Measurements from ENCODE around the gene PROX1.

DNA sequence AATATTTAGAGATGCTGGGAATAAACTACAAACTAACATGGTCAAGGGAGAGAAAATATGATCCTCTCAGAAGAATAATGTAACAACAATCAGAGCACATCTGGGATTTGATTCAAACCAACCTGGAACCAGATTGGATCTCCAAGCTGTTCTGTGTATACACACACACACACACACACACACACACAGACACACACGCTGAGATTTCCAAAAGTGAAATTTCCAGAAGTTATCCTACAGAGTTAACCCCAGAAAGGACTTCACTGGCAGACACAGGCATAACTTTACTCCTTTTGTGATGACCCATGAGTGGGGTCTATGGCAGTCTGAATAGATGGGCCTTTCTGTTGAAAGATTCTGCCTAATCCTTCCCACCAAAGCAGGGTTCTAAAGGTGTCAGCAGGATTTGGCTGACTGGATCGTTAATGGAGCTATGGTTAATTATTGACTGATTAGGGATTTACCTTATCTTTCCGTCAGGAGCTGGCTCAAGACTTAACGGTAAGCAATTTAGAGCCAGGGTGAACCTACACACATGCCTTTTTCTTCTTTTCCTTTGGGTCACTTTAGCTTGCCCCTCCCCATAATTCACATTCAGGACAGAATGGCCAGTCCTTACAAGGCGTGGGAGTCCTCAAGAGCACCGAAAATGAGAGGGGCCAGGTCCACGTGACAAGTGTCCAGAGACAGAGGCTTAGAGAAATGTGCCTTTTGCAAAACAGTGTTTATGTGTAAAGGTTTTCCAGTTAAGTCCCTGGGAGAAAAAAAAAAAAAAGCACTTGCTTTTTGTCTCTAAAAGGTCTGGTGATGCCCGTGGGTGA, 10.9 kb upstream of the PROX1 start:
- TF ChIP-seq, protein P1, sequence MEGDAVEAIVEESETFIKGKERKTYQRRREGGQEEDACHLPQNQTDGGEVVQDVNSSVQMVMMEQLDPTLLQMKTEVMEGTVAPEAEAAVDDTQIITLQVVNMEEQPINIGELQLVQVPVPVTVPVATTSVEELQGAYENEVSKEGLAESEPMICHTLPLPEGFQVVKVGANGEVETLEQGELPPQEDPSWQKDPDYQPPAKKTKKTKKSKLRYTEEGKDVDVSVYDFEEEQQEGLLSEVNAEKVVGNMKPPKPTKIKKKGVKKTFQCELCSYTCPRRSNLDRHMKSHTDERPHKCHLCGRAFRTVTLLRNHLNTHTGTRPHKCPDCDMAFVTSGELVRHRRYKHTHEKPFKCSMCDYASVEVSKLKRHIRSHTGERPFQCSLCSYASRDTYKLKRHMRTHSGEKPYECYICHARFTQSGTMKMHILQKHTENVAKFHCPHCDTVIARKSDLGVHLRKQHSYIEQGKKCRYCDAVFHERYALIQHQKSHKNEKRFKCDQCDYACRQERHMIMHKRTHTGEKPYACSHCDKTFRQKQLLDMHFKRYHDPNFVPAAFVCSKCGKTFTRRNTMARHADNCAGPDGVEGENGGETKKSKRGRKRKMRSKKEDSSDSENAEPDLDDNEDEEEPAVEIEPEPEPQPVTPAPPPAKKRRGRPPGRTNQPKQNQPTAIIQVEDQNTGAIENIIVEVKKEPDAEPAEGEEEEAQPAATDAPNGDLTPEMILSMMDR (IDR thresholded peaks at IDR 0.05) = no peak
- no peak for TF ChIP-seq EZH2 (IDR thresholded peaks at IDR 0.05)

Data from neural progenitor cell (in vitro differentiated cells).